Central memory CD8-positive, alpha-beta T cell (primary cell): Measurements from ENCODE around the gene DBNDD1.
"Not testable (repeated sequence)": the region's sequence is repeated elsewhere in the genome, so short reads cannot be mapped to it uniquely, and the experiment has no call there.

Experiments used
- ATAC-seq: fragments of 150-1000 bp; cut with Tn5 transposase; replicated peaks from 2 replicates; pipeline ENCODE4 v1.10.0; 2022; ENCODE audit warnings: mild to moderate bottlenecking, moderate FRiP score, moderate number of reproducible peaks; ENCODE audit not compliant: poor library complexity, severe bottlenecking; ENCODE audit errors: extremely low read depth
- DNase-seq, 2 donors: peaks; one replicate each; pipeline ENCODE4 v3.0.0; 2021; ENCODE audit warnings: low spot score in 2 of 2
- H3K27ac Mint-ChIP-seq: one replicate; pipeline ENCODE4 v1.8.0; 2022; ENCODE audit warnings: low read depth, mild to moderate bottlenecking, moderate library complexity, mixed read lengths
- H3K27me3 Mint-ChIP-seq: one replicate; pipeline ENCODE4 v1.8.0; 2022; ENCODE audit warnings: mixed read lengths
- H3K36me3 Mint-ChIP-seq: one replicate; pipeline ENCODE4 v1.8.0; 2022; ENCODE audit warnings: mild to moderate bottlenecking, moderate library complexity, mixed read lengths; ENCODE audit not compliant: insufficient read depth
- H3K4me1 Mint-ChIP-seq: one replicate; pipeline ENCODE4 v1.8.0; 2022; ENCODE audit warnings: mixed read lengths
- H3K4me3 Mint-ChIP-seq: one replicate; pipeline ENCODE4 v1.8.0; 2022; ENCODE audit warnings: mild to moderate bottlenecking, moderate library complexity, mixed read lengths
- H3K9me3 Mint-ChIP-seq: one replicate; pipeline ENCODE4 v1.8.0; 2022; ENCODE audit warnings: mixed read lengths

Gene DBNDD1

GRCh38 chr16:90005956-90006663 is 13.1 kb downstream of the DBNDD1 start:
- ATAC-seq (no peak), DNase-seq (no peak)
- no peaks in the 10 kb centered on the region for H3K27me3 Mint-ChIP-seq
- no peak overlapping the region for H3K4me3 Mint-ChIP-seq
- no peak overlapping the region for H3K27ac Mint-ChIP-seq
- H3K36me3 Mint-ChIP-seq, result peaks cover 5% of the 10 kb centered on the region
- H3K9me3 Mint-ChIP-seq, result no peaks in the 10 kb centered on the region
- H3K4me1 Mint-ChIP-seq, result peaks cover 16% of the 10 kb centered on the region

GRCh38 chr16:90004577-90004976 is 14.7 kb downstream of the DBNDD1 start:
- ATAC-seq (no peak), DNase-seq (no peak)
- peaks cover 5% of the 10 kb centered on the region for H3K36me3 Mint-ChIP-seq
- H3K4me3 Mint-ChIP-seq, result no peak overlapping the region
- no peak overlapping the region for H3K27ac Mint-ChIP-seq
- peaks cover 12% of the 10 kb centered on the region for H3K4me1 Mint-ChIP-seq
- H3K9me3 Mint-ChIP-seq, result no peaks in the 10 kb centered on the region
- H3K27me3 Mint-ChIP-seq, result no peaks in the 10 kb centered on the region

DNA sequence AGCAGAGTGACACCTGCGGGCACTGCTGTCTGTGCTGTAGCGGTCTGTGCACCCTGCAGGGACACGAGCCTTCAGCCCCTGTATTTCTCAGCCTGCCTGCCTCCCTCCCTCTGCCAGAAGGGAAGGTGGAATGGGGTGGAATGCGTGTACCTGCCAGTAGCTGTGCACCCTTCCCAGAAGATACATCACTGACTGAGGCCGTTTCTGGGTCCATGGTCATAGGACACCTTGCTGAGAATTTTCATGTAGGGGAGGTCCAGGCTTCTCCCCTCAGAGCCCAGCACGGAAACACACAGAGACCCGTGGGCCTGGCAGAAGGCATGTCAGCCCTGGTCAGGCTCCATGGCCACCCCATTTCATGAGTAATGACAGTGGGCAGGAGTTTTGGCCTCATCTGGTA is 16.5 kb downstream of the DBNDD1 start:
- no peaks in the 10 kb centered on the region for H3K36me3 Mint-ChIP-seq
- no peak for ATAC-seq

GRCh38 chr16:90001761-90002503 is 17.3 kb downstream of the DBNDD1 start:
- Mint-ChIP-seq H3K27me3 (no peaks in the 10 kb centered on the region), H3K9me3 (no peaks in the 10 kb centered on the region), H3K27ac (no peak overlapping the region), H3K36me3 (no peaks in the 10 kb centered on the region), H3K4me3 (no peak overlapping the region), H3K4me1 (no peaks in the 10 kb centered on the region)
- no peak for ATAC-seq
- no peak for DNase-seq

More for the DNA sequence above, 16.5 kb downstream of the DBNDD1 start:
- H3K27ac Mint-ChIP-seq, result no peak overlapping the region
- H3K4me3 Mint-ChIP-seq, result no peak overlapping the region
- H3K4me1 Mint-ChIP-seq, result no peaks in the 10 kb centered on the region
- H3K9me3 Mint-ChIP-seq, result no peaks in the 10 kb centered on the region
- no peak for DNase-seq
- H3K27me3 Mint-ChIP-seq, result no peaks in the 10 kb centered on the region

DNA sequence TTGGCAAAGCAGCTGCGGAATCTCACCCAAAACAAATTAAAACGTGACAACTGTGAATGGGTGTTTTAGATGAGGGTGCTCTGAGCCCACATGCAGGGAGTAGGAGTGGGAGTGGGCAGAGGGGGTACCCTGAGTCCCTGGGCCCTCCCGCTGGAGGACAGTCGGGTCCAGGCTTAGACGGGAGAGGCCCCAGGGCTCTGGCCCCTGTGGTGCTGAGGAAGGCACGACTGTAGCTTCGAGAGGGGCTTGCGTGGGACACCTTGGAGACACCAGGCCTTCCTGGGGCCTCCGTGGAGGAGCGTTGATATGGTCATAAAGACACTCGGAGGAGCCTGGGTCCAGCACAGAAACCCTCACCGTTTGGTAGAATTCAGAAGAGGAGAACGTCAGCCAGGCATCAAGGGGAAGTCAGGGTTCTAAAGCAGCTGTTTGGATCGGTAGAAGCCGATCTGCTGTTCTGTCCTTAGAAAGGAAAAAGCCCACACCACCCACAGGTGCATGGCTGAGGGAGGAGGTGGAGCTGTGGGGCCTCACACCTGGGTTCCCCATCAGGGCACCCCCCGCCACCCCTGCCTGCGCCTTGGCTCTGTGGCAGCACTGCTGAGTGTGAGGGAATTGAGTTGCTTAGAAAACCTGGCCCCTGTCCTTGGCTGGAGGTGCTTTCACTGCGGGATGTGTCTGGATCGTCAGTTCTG is 18.4 kb downstream of the DBNDD1 start:
- ATAC-seq (no peak), DNase-seq (no peak)
- Mint-ChIP-seq H3K27me3 (no peaks in the 10 kb centered on the region), H3K9me3 (no peaks in the 10 kb centered on the region), H3K27ac (peak overlapping the region; percentile 65), H3K4me3 (no peak overlapping the region), H3K36me3 (peaks cover 3% of the 10 kb centered on the region), H3K4me1 (peaks cover 9% of the 10 kb centered on the region)

GRCh38 chr16:89999831-90000574 is 19.3 kb downstream of the DBNDD1 start:
- Mint-ChIP-seq H3K36me3 (peaks cover 11% of the 10 kb centered on the region), H3K27ac (peak overlapping the region; percentile 65), H3K4me3 (no peak overlapping the region), H3K27me3 (no peaks in the 10 kb centered on the region), H3K9me3 (no peaks in the 10 kb centered on the region), H3K4me1 (peaks cover 12% of the 10 kb centered on the region)
- DNase-seq (no peak), ATAC-seq (no peak)

DNA sequence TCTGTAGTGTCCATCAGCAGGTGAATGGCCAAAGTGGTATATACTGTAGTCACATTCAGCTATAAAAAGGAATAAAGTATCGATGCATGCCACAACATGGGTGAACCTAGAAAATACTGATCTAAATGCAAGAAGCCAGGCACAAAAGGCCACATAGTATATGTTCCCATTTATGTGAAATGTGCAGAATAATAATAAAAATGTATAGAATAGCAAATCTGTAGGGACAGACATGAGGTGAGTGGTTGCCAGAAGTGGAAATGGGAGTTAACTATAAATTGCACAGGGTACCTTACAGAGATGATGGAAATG is 23.1 kb downstream of the DBNDD1 start:
- peak overlapping the region; percentile 61 for H3K4me3 Mint-ChIP-seq

DNA sequence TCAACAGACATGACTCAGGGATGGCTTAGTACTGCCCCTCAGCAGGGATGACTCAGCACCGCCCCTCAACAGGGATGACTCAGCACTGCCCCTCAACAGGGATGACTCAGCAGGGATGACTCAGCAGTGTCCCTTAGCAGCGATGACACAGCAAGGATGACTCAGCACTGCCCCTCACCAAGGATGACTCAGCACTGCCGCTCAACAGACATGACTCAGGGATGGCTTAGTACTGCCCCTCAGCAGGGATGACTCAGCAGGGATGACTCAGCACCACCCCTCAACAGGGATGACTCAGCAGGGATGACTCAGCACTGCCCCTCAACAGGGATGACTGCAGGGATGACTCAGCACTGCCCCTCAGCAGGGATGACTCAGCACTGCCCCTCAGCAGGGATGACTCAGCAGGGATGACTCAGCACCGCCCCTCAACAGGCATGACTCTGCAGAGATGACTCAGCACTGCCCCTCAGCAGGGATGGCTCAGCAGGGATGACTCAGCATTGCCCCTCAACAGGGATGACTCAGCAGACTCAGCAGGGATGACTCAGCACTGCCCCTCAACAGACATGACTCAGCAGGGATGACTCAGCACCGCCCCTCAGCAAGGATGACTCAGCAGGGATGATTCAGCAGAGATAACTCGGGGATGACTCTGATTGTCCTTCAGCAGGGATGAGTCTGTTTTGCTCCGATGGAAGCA is 23.6 kb downstream of the DBNDD1 start:
- ATAC-seq (peak; percentile 48), DNase-seq (peak in 1 of 2 donors; percentile 50)
- Mint-ChIP-seq H3K4me3 (peak overlapping the region; percentile 61), H3K27ac (peak overlapping the region; percentile 97), H3K36me3 (peaks cover 26% of the 10 kb centered on the region), H3K4me1 (peaks cover 17% of the 10 kb centered on the region)
- H3K9me3 Mint-ChIP-seq, H3K27me3 Mint-ChIP-seq: not testable (repeated sequence)

More for the DNA sequence above, 23.1 kb downstream of the DBNDD1 start:
- DNase-seq, result no peak
- Mint-ChIP-seq H3K27me3 (no peaks in the 10 kb centered on the region), H3K9me3 (no peaks in the 10 kb centered on the region), H3K36me3 (peaks cover 25% of the 10 kb centered on the region), H3K4me1 (peaks cover 17% of the 10 kb centered on the region), H3K27ac (peak overlapping the region; percentile 97)
- no peak for ATAC-seq

GRCh38 chr16:89994721-89995474 is 24.4 kb downstream of the DBNDD1 start:
- peak overlapping the region; percentile 97 for H3K27ac Mint-ChIP-seq
- not testable (repeated sequence) for H3K27me3 Mint-ChIP-seq, H3K9me3 Mint-ChIP-seq
- ATAC-seq, result peak; percentile 60
- DNase-seq, result peak in 1 of 2 donors; percentile 47
- peaks cover 17% of the 10 kb centered on the region for H3K4me1 Mint-ChIP-seq
- peaks cover 30% of the 10 kb centered on the region for H3K36me3 Mint-ChIP-seq
- H3K4me3 Mint-ChIP-seq, result peak overlapping the region; percentile 61

- ATAC-seq (no peak), DNase-seq (no peak)
- no peaks in the 10 kb centered on the region for H3K9me3 Mint-ChIP-seq
- H3K4me1 Mint-ChIP-seq, result peaks cover 17% of the 10 kb centered on the region
- H3K27me3 Mint-ChIP-seq, result no peaks in the 10 kb centered on the region
- H3K36me3 Mint-ChIP-seq, result peaks cover 31% of the 10 kb centered on the region
- H3K4me3 Mint-ChIP-seq, result peak overlapping the region; percentile 61
- H3K27ac Mint-ChIP-seq, result peak overlapping the region; percentile 97
Measured at GRCh38 chr16:89994389-89994720, 24.9 kb downstream of the DBNDD1 start.

DNA sequence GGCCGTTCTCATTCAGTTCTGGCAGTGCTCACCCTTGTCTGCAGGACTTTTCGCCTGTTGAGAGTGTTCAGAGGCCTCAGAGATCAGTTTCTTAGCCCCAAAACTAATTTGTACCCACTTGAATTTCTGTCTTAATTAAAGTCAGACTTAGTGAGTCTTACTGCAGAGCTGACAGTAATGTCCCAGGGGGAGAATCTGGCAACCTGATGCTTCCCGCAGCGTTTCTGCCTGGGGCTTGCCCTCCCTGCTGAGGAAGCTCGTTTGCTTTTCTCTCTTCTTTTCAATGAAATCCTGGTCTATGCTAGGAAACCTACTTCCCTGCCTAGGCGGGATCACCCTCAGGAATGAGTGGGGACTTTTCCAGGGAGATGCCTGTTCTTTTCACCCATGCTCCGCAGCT is 25.3 kb downstream of the DBNDD1 start:
- Mint-ChIP-seq H3K4me3 (no peak overlapping the region), H3K36me3 (peaks cover 34% of the 10 kb centered on the region), H3K4me1 (peaks cover 17% of the 10 kb centered on the region), H3K9me3 (no peaks in the 10 kb centered on the region), H3K27ac (no peak overlapping the region), H3K27me3 (no peaks in the 10 kb centered on the region)
- ATAC-seq (no peak), DNase-seq (no peak)
